HG03280 (cell line): ENCODE results near the gene WDFY4.

Experiments
- ATAC-seq: cut with Tn5 transposase; IDR thresholded peaks from one replicate; pipeline ENCODE4 v1.9.1; 2021; ENCODE audit warnings: mild to moderate bottlenecking, moderate library complexity; ENCODE audit not compliant: unreplicated experiment

WDFY4 gene

GRCh38 chr10:48957361-48958151, 272.9 kb downstream of the WDFY4 start:
- ATAC-seq = no peak

- no peak for ATAC-seq
Measured at GRCh38 chr10:48958598-48959190, 274.0 kb downstream of the WDFY4 start.

- ATAC-seq = no peak
Measured at GRCh38 chr10:48964038-48964437, 279.4 kb downstream of the WDFY4 start.

GRCh38 chr10:48965460-48965859, 280.8 kb downstream of the WDFY4 start:
- ATAC-seq = no peak

GRCh38 chr10:48968036-48968435, 283.4 kb downstream of the WDFY4 start:
- no peak for ATAC-seq

- no peak for ATAC-seq
Measured at GRCh38 chr10:48970046-48970445, 285.4 kb downstream of the WDFY4 start.

GRCh38 chr10:48970654-48971053, 286.0 kb downstream of the WDFY4 start:
- no peak for ATAC-seq

- no peak for ATAC-seq
Measured at GRCh38 chr10:48973065-48973464, 288.4 kb downstream of the WDFY4 start.

- no peak for ATAC-seq
Measured at GRCh38 chr10:48974510-48975156, 290.0 kb downstream of the WDFY4 start.

- ATAC-seq = no peak
Measured at GRCh38 chr10:48976196-48976595, 291.5 kb downstream of the WDFY4 start.

- no peak for ATAC-seq
Measured at GRCh38 chr10:48978318-48978717, 293.6 kb downstream of the WDFY4 start.

- peak; percentile 52 for ATAC-seq
Measured at GRCh38 chr10:48981310-48981907, 296.7 kb downstream of the WDFY4 start.

GRCh38 chr10:48982584-48982983, 297.9 kb downstream of the WDFY4 start:
- ATAC-seq = no peak

- no peak for ATAC-seq
Measured at GRCh38 chr10:48983648-48984351, 299.1 kb downstream of the WDFY4 start.

GRCh38 chr10:48985621-48986158, 301.0 kb downstream of the WDFY4 start:
- no peak for ATAC-seq

GRCh38 chr10:48990226-48990625, 305.6 kb downstream of the WDFY4 start:
- ATAC-seq = no peak

GRCh38 chr10:48993627-48994026, 309.0 kb downstream of the WDFY4 start:
- no peak for ATAC-seq

- no peak for ATAC-seq
Measured at GRCh38 chr10:48996329-48996728, 311.7 kb downstream of the WDFY4 start.

- ATAC-seq = no peak
Measured at GRCh38 chr10:48999346-48999745, 314.7 kb downstream of the WDFY4 start.

- no peak for ATAC-seq
Measured at GRCh38 chr10:49000437-49001398, 316.0 kb downstream of the WDFY4 start.
